PC-9 (cell line): ENCODE data around the gene DENND10. TPM values are rescaled to one million over a fixed set of nuclear protein-coding genes. Genes with fewer than 3 reads are reported as not detected.

ENCODE experiments used
- BruUV-seq: library from RNA; stranded (reverse); fragments of 400-500 nt; replicated peaks from 2 replicates; lab custom pipeline; 2021; lab: Mats Ljungman, UMichigan
- CTCF ChIA-PET: fragments of 300-600 bp; sonication (Branson Sonifier 250); formaldehyde crosslinking; loops from one replicate; lab custom pipeline; 2022; ENCODE audit warnings: antibody characterized with exemption; lab: Charles Lee
- POLR2A ChIA-PET: fragments of 300-600 bp; sonication (Branson Sonifier 250); formaldehyde crosslinking; loops from one replicate; lab custom pipeline; 2022; ENCODE audit warnings: antibody characterized with exemption; ENCODE audit not compliant: unreplicated experiment; lab: Charles Lee
- DNase-seq, 2 experiments: peaks; one replicate each; pipeline versions ENCODE4 v3.0.0 to v3.0.0-alpha.2; 2015 to 2022; ENCODE audit warnings: mixed read lengths in 1 of 2
- H2AFZ ChIP-seq: fragments of 200-600 bp; sonication (generic); 2 replicates; pipeline ENCODE4 v1.8.1; 2017; ENCODE audit warnings: antibody characterized with exemption
- H3F3A ChIP-seq: fragments of 200-600 bp; sonication (generic); 2 replicates; pipeline ENCODE4 v1.8.1; 2017; ENCODE audit warnings: antibody characterized with exemption, mild to moderate bottlenecking, low read depth; ENCODE audit not compliant: insufficient read depth
- H3K27ac ChIP-seq: fragments of 200-600 bp; sonication (generic); 2 replicates; pipeline ENCODE4 v1.6.1; 2016; ENCODE audit warnings: mixed run types
- H3K27me3 ChIP-seq: fragments of 200-600 bp; sonication (generic); 2 replicates; pipeline ENCODE4 v1.6.1; 2016; ENCODE audit warnings: low read depth, mixed run types; ENCODE audit not compliant: insufficient read depth
- H3K36me3 ChIP-seq: fragments of 200-600 bp; sonication (generic); 2 replicates; pipeline ENCODE4 v1.6.1; 2016; ENCODE audit warnings: low read depth, mixed run types
- H3K4me1 ChIP-seq: fragments of 200-600 bp; sonication (generic); replicated peaks from 2 replicates; pipeline ENCODE4 v1.6.1; 2016; ENCODE audit warnings: mixed run types; ENCODE audit not compliant: insufficient read depth
- H3K4me2 ChIP-seq: fragments of 200-600 bp; sonication (generic); 2 replicates; pipeline ENCODE4 v1.6.1; 2017; ENCODE audit warnings: mixed run types
- H3K4me3 ChIP-seq: fragments of 200-600 bp; sonication (generic); 2 replicates; pipeline ENCODE4 v1.6.1; 2016; ENCODE audit warnings: mixed run types
- H3K79me2 ChIP-seq: fragments of 200-600 bp; sonication (generic); 2 replicates; pipeline ENCODE4 v1.6.1; 2017; ENCODE audit warnings: low read depth, mixed run types
- H3K9me2 ChIP-seq: fragments of 200-600 bp; sonication (generic); 2 replicates; pipeline ENCODE4 v1.8.1; 2017; ENCODE audit warnings: mild to moderate bottlenecking; ENCODE audit not compliant: insufficient read depth
- H3K9me3 ChIP-seq: fragments of 200-600 bp; sonication (generic); 2 replicates; pipeline ENCODE4 v1.8.1; 2016; ENCODE audit warnings: low read depth; ENCODE audit not compliant: insufficient read depth
- H4K20me1 ChIP-seq: fragments of 200-600 bp; sonication (generic); 2 replicates; pipeline ENCODE4 v1.8.1; 2017; ENCODE audit not compliant: insufficient read depth
- EZH2 ChIP-seq: fragments of 200-600 bp; sonication (generic); IDR thresholded peaks from 2 replicates; pipeline ENCODE4 v1.8.0; 2017; ENCODE audit warnings: antibody characterized with exemption, low read depth
- intact Hi-C: fragments of 100-400 bp; cut with micrococcal nuclease; formaldehyde crosslinking; loops from one replicate; pipeline ENCODE4 v1.10.0; 2022; ENCODE audit not compliant: unreplicated experiment
- total RNA-seq: library from RNA; stranded (reverse); gene quantifications from 2 replicates; pipeline ENCODE4 v1.2.3, GENCODE V29; 2021
- TF ChIP-seq, protein P1 (sequence below): fragments of 200-600 bp; sonication (generic); conservative IDR thresholded peaks from 2 replicates; pipeline ENCODE4 v1.6.1; 2017; ENCODE audit warnings: mixed run types, antibody characterized with exemption, mild to moderate bottlenecking, moderate library complexity

DENND10 gene
- total RNA-seq, 1 experiment from 2014 or later: 30.1 TPM

DNA sequence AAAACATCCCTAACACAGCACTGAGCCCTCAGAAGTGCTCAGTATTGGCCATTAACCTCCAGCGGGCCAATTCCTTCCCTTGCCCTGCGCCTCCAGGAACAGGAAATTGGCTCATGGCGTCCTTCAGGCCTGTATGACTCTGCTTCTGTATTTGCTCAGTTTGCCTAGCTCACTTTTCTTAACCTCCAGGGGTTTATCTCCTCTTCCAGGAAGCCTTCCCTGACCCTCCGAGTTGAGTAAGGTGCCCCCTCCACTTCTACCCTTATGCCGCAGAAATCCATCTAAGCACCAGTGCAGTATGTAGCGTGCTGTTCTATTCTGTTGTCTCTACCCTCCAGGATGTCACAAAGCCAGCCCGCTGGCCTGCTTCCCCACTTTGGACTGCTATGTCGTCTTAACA lies 62.7 kb downstream of the DENND10 start:
- TF ChIP-seq, protein P1, sequence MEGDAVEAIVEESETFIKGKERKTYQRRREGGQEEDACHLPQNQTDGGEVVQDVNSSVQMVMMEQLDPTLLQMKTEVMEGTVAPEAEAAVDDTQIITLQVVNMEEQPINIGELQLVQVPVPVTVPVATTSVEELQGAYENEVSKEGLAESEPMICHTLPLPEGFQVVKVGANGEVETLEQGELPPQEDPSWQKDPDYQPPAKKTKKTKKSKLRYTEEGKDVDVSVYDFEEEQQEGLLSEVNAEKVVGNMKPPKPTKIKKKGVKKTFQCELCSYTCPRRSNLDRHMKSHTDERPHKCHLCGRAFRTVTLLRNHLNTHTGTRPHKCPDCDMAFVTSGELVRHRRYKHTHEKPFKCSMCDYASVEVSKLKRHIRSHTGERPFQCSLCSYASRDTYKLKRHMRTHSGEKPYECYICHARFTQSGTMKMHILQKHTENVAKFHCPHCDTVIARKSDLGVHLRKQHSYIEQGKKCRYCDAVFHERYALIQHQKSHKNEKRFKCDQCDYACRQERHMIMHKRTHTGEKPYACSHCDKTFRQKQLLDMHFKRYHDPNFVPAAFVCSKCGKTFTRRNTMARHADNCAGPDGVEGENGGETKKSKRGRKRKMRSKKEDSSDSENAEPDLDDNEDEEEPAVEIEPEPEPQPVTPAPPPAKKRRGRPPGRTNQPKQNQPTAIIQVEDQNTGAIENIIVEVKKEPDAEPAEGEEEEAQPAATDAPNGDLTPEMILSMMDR: no peak
- no peak for TF ChIP-seq EZH2
- Histone ChIP-seq H3K79me2 (0 out of 2 replicates have a peak, but pooled peaks cover 6% of the 10 kb centered on the region), H3K27me3 (no peaks in the 10 kb centered on the region), H4K20me1 (no peaks in the 10 kb centered on the region), H3K9me2 (no peaks in the 10 kb centered on the region), H3K36me3 (no peaks in the 10 kb centered on the region), H3K4me1 (0 out of 2 replicates have a peak, but pooled peaks cover 8% of the 10 kb centered on the region), H3K27ac (no peak overlapping the region), H2AFZ (no peak overlapping the region), H3K4me2 (peak overlapping the region; percentile 87), H3K9me3 (no peaks in the 10 kb centered on the region), H3K4me3 (no peak overlapping the region), H3F3A (no peaks in the 10 kb centered on the region)
- ChIA-PET POLR2A (no interaction called here), CTCF (no interaction called here)
- no TSS peak for BruUV-seq
- DNase-seq: no peak
- intact Hi-C loops: no loop called here

- Histone ChIP-seq H3K27ac (no peak overlapping the region), H3K4me2 (no peak overlapping the region), H4K20me1 (no peaks in the 10 kb centered on the region), H3K9me3 (no peaks in the 10 kb centered on the region), H3K4me1 (0 out of 2 replicates have a peak, but pooled peaks cover 8% of the 10 kb centered on the region), H3K36me3 (no peaks in the 10 kb centered on the region), H3K4me3 (no peak overlapping the region), H3F3A (no peaks in the 10 kb centered on the region), H3K27me3 (no peaks in the 10 kb centered on the region), H3K9me2 (no peaks in the 10 kb centered on the region), H3K79me2 (0 out of 2 replicates have a peak, but pooled peaks cover 6% of the 10 kb centered on the region), H2AFZ (no peak overlapping the region)
- DNase-seq: no peak
- BruUV-seq: no TSS peak
- TF ChIP-seq, protein P1: no peak
- no peak for TF ChIP-seq EZH2
- CTCF ChIA-PET: no interaction called here
- intact Hi-C loops: no loop called here
- POLR2A ChIA-PET: no interaction called here
Measured at GRCh38 chr10:119167041-119167440, 63.1 kb downstream of the DENND10 start.

DNA sequence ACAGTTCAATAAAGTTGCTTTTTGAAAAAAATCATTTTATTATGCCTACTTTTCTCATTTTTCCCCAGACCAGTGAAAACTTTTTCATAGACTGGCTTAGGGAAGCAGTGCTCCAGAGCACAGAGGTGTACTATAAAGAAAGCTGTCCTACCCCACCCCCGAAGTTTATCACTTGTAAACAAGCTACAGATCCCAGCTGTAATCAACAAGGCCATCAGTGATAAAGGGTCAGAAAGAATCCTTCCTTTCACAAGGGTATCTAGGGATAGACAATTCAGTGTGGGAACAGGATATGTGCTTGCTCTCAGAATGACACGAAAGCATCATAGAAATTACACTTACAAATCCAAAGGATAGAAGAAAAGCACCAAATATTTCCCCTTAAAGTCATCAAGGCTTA lies 70.2 kb downstream of the DENND10 start:
- peaks cover 5% of the 10 kb centered on the region; the same call in 1 of the 2 replicates for H3K36me3 ChIP-seq
- no peak overlapping the region for H3K27ac ChIP-seq
- no peaks in the 10 kb centered on the region for H3K27me3 ChIP-seq
- H3K9me3 ChIP-seq: no peaks in the 10 kb centered on the region
- H3K4me1 ChIP-seq: no peaks in the 10 kb centered on the region; the same call in 1 of the 2 replicates
- H3K9me2 ChIP-seq: no peaks in the 10 kb centered on the region
- no peaks in the 10 kb centered on the region; the same call in 1 of the 2 replicates for H3F3A ChIP-seq
- H3K4me3 ChIP-seq: no peak overlapping the region
- no peak overlapping the region for H2AFZ ChIP-seq
- no peak for TF ChIP-seq EZH2
- TF ChIP-seq, protein P1: no peak
- no peaks in the 10 kb centered on the region for H4K20me1 ChIP-seq
- no peak for DNase-seq
- ChIA-PET CTCF (no interaction called here), POLR2A (no interaction called here)
- peaks cover 26% of the 10 kb centered on the region for H3K79me2 ChIP-seq
- H3K4me2 ChIP-seq: no peak overlapping the region
- no TSS peak for BruUV-seq
- intact Hi-C loops: no loop called here
